ENCODE data around the gene ROR1.

- TF ChIP-seq, protein P1, sequence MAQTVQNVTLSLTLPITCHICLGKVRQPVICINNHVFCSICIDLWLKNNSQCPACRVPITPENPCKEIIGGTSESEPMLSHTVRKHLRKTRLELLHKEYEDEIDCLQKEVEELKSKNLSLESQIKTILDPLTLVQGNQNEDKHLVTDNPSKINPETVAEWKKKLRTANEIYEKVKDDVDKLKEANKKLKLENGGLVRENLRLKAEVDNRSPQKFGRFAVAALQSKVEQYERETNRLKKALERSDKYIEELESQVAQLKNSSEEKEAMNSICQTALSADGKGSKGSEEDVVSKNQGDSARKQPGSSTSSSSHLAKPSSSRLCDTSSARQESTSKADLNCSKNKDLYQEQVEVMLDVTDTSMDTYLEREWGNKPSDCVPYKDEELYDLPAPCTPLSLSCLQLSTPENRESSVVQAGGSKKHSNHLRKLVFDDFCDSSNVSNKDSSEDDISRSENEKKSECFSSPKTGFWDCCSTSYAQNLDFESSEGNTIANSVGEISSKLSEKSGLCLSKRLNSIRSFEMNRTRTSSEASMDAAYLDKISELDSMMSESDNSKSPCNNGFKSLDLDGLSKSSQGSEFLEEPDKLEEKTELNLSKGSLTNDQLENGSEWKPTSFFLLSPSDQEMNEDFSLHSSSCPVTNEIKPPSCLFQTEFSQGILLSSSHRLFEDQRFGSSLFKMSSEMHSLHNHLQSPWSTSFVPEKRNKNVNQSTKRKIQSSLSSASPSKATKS (CRISPR knock-in tag; IDR thresholded peaks at IDR 0.05): no peak
- TF ChIP-seq TOE1 (CRISPR knock-in tag; IDR thresholded peaks at IDR 0.05) (no peak), ZNF30 (CRISPR knock-in tag; IDR thresholded peaks at IDR 0.05) (no peak), MLX (CRISPR knock-in tag; IDR thresholded peaks at IDR 0.05) (no peak), EP300 (IDR thresholded peaks at IDR 0.05; ENCODE audit: low read depth in 2 of 2, low read length in 2 of 2) (no peak), EP300 (CRISPR knock-in tag; IDR thresholded peaks at IDR 0.05; ENCODE audit: borderline replicate concordance) (no peak), SP1 (IDR thresholded peaks at IDR 0.05) (no peak), SP1 (CRISPR knock-in tag; IDR thresholded peaks at IDR 0.05) (no peak), E2F5 (CRISPR knock-in tag; conservative IDR thresholded peaks at IDR 0.05) (no peak)
Observed at GRCh38 chr1:63867429-63868176, 93.8 kb downstream of the ROR1 start.

Data from HepG2 (cell line).